ENCODE results near the gene CYP24A1. TPM values are rescaled to one million over a fixed set of nuclear protein-coding genes. Genes with fewer than 3 reads are reported as not detected.

Gene CYP24A1
- total and polyA plus RNA-seq, 2 donors (not counting 1 experiment from before 2014, with no cell fraction given) = not detected

- intact Hi-C loops (cut with micrococcal nuclease) = loop anchor here (5.0 kb wide), 1 partner anchor 452 kb away; no protein-coding TSS in a partner anchor
- Histone ChIP-seq H3K27ac (ENCODE audit: low read length in 2 of 2) (no peak overlapping the region), H3K4me2 (replicated peaks; ENCODE audit: low read depth, low read length, poor library complexity, severe bottlenecking) (no peak overlapping the region), H4K20me1 (ENCODE audit: control insufficient read depth, insufficient read depth, low read length, poor library complexity, severe bottlenecking) (no peaks in the 10 kb centered on the region), H3K79me2 (ENCODE audit: control insufficient read depth, insufficient read depth, low read length) (no peaks in the 10 kb centered on the region), H3K27me3 (replicated peaks in 1 of 4; ENCODE audit: control extremely low read depth in 1 of 4, control insufficient read depth in 3 of 4, insufficient read depth in 4 of 4, low read length in 3 of 4) (no peaks in the 10 kb centered on the region), H3K9me3 (ENCODE audit: control extremely low read depth in 1 of 3, control insufficient read depth in 2 of 3, insufficient read depth in 1 of 3, low read length in 2 of 3) (no peaks in the 10 kb centered on the region), H3K36me3 (replicated peaks in 1 of 2; ENCODE audit: control extremely low read depth in 1 of 2, control insufficient read depth in 1 of 2, extremely low read depth in 1 of 2, insufficient read depth in 2 of 2, low read length in 1 of 2) (no peaks in the 10 kb centered on the region), H2AFZ (ENCODE audit: insufficient read depth, low read depth, low read length, poor library complexity, severe bottlenecking) (peak overlapping the region; percentile 16), H3K9ac (ENCODE audit: low read length) (no peak overlapping the region), H3K4me1 (ENCODE audit: control insufficient read depth in 2 of 2, insufficient read depth in 2 of 2, low read length in 2 of 2) (peaks cover 0 to 8% of the 10 kb centered on the region in 2 donors), H3K4me3 (ENCODE audit: control extremely low read depth in 1 of 5, extremely low read depth in 1 of 5, insufficient read depth in 1 of 5, low read depth in 2 of 5, low read length in 4 of 5) (peak overlapping the region in 1 of 5 experiments; percentile 15)
- peaks cover 14% of the 10 kb centered on the region for H3K27me3 Mint-ChIP-seq
- no peak for TF ChIP-seq EZH2 (IDR thresholded peaks at IDR 0.05; ENCODE audit: borderline replicate concordance, insufficient read depth, low read depth, low read length, poor library complexity, severe bottlenecking)
- TF ChIP-seq CTCF (IDR thresholded peaks at IDR 0.05) = no peak
- H3K9me3 Mint-ChIP-seq (ENCODE audit: insufficient read depth) = no peaks in the 10 kb centered on the region
- WGBS (ENCODE audit: insufficient coverage) = 87% methylated on average over 8 of the region's 13 CpGs
- ChIA-PET POLR2A (no interaction called here), CTCF (interaction anchor here (0.8 to 1.2 kb wide), 2 partner anchors 13 to 99 kb away, joined by 3 to 4 read pairs; no protein-coding TSS in a partner anchor)
- H3K27ac Mint-ChIP-seq = peak overlapping the region; percentile 47
- H3K4me3 Mint-ChIP-seq = peak overlapping the region; percentile 16
- H3K4me1 Mint-ChIP-seq = peaks cover 10% of the 10 kb centered on the region
- ATAC-seq (ENCODE audit: low read depth) = no peak
- DNase-seq = no peak
Observed at GRCh38 chr20:54195483-54196472, 22.0 kb upstream of the CYP24A1 start.

Measured in B cell (primary cell).